Memory B cell (primary cell): ENCODE data around the gene TNFAIP3.

ENCODE experiments used
- ATAC-seq: fragments of 150-1000 bp; cut with Tn5 transposase; 2 replicates; pipeline ENCODE4 v1.10.0; 2021; ENCODE audit warnings: low read depth, mild to moderate bottlenecking, moderate library complexity
- DNase-seq, 2 donors: peaks; one replicate each; pipeline ENCODE4 v3.0.0; 2022; ENCODE audit warnings: low spot score in 2 of 2
- H3K27ac Mint-ChIP-seq: one replicate; pipeline ENCODE4 v1.8.0; 2022; ENCODE audit warnings: mild to moderate bottlenecking, moderate library complexity, mixed read lengths
- H3K27me3 Mint-ChIP-seq: one replicate; pipeline ENCODE4 v1.8.0; 2022; ENCODE audit warnings: mixed read lengths
- H3K36me3 Mint-ChIP-seq: one replicate; pipeline ENCODE4 v1.8.0; 2022; ENCODE audit warnings: mild to moderate bottlenecking, mixed read lengths
- H3K4me1 Mint-ChIP-seq: one replicate; pipeline ENCODE4 v1.8.0; 2022; ENCODE audit warnings: mixed read lengths
- H3K4me3 Mint-ChIP-seq: one replicate; pipeline ENCODE4 v1.8.0; 2022; ENCODE audit warnings: mild to moderate bottlenecking, moderate library complexity, mixed read lengths
- H3K9me3 Mint-ChIP-seq: one replicate; pipeline ENCODE4 v1.8.0; 2022; ENCODE audit warnings: mixed read lengths

TNFAIP3 gene

DNA sequence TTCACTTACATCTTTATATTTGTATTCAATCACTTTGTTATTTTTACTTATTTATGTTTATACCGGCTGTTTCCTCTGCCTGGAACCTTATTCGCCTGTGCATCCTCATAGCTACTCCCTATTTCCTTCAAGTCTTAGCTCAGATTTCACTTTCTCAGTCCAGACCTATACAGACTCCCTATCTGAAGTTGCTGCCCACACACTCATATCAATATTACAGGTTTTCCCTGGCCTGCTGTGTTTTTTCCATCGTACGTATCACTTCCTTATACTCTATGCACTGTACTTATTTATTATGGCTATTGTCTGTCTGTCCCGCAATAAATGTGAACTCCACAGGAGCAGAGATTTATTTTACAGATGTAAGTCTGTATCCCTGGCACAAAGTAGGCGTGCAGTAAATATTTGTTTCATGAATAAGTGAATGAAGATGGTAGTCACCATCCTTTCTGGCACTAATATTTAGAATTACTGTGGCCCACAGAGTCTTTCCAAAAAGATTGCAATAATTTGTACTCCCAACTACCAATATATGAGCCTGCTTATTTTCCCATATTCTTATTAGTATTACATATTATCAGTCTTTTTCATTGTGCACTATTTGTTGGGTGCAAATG lies 64.9 kb downstream of the TNFAIP3 start:
- Mint-ChIP-seq H3K4me3 (no peak overlapping the region), H3K9me3 (no peaks in the 10 kb centered on the region), H3K4me1 (peaks cover 16% of the 10 kb centered on the region), H3K36me3 (no peaks in the 10 kb centered on the region), H3K27ac (no peak overlapping the region), H3K27me3 (no peaks in the 10 kb centered on the region)
- DNase-seq, result no peak
- ATAC-seq, result no peak
